ENCODE measurements around the gene CTNND2. TPM values are rescaled to one million over a fixed set of nuclear protein-coding genes. Genes with fewer than 3 reads are reported as not detected.

Gene CTNND2
- polyA plus RNA-seq, 1 of the 3 experiments (the other 2 are of a cell fraction), result not detected

DNA sequence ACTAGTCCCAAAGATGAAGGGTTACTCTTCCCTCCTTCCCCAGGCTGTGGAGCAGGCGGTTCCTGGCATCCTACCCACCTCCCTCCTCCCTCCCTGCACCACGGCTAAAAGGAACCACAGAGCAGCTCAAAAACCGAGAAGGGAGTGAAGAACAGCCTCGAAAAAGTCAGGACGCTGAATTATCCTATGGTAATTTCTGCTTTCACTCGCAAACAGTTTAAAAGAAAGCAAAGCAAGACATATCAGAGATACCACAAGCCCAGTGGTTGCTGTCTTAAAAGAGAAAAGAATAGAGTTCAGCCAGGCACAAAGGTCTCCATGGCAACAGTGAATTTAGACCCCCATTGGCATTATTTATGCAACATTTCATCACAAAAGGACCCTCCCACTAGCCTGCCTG lies 315.4 kb downstream of the CTNND2 start:
- TF ChIP-seq MEF2A (IDR thresholded peaks at IDR 0.05; ENCODE audit: borderline replicate concordance, low read depth) (no peak), RFX5 (IDR thresholded peaks at IDR 0.05; ENCODE audit: low read length) (no peak), MXI1 (IDR thresholded peaks at IDR 0.05; ENCODE audit: low read depth, low read length) (no peak), RAD21 (IDR thresholded peaks at IDR 0.05; ENCODE audit: low read length) (no peak), GABPA (IDR thresholded peaks at IDR 0.05; ENCODE audit: low read depth) (no peak), GATA2 (CRISPR knock-in tag; IDR thresholded peaks at IDR 0.05) (no peak)
- TF ChIP-seq, protein P1, sequence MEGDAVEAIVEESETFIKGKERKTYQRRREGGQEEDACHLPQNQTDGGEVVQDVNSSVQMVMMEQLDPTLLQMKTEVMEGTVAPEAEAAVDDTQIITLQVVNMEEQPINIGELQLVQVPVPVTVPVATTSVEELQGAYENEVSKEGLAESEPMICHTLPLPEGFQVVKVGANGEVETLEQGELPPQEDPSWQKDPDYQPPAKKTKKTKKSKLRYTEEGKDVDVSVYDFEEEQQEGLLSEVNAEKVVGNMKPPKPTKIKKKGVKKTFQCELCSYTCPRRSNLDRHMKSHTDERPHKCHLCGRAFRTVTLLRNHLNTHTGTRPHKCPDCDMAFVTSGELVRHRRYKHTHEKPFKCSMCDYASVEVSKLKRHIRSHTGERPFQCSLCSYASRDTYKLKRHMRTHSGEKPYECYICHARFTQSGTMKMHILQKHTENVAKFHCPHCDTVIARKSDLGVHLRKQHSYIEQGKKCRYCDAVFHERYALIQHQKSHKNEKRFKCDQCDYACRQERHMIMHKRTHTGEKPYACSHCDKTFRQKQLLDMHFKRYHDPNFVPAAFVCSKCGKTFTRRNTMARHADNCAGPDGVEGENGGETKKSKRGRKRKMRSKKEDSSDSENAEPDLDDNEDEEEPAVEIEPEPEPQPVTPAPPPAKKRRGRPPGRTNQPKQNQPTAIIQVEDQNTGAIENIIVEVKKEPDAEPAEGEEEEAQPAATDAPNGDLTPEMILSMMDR (IDR thresholded peaks at IDR 0.05), result no peak
- TF ChIP-seq, protein P2, sequence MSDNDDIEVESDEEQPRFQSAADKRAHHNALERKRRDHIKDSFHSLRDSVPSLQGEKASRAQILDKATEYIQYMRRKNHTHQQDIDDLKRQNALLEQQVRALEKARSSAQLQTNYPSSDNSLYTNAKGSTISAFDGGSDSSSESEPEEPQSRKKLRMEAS (IDR thresholded peaks at IDR 0.05; ENCODE audit: low read depth), result no peak
- TF ChIP-seq, protein P3, sequence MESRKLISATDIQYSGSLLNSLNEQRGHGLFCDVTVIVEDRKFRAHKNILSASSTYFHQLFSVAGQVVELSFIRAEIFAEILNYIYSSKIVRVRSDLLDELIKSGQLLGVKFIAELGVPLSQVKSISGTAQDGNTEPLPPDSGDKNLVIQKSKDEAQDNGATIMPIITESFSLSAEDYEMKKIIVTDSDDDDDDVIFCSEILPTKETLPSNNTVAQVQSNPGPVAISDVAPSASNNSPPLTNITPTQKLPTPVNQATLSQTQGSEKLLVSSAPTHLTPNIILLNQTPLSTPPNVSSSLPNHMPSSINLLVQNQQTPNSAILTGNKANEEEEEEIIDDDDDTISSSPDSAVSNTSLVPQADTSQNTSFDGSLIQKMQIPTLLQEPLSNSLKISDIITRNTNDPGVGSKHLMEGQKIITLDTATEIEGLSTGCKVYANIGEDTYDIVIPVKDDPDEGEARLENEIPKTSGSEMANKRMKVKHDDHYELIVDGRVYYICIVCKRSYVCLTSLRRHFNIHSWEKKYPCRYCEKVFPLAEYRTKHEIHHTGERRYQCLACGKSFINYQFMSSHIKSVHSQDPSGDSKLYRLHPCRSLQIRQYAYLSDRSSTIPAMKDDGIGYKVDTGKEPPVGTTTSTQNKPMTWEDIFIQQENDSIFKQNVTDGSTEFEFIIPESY (IDR thresholded peaks at IDR 0.05; ENCODE audit: borderline replicate concordance, low read depth), result no peak
- TF ChIP-seq, protein P4, sequence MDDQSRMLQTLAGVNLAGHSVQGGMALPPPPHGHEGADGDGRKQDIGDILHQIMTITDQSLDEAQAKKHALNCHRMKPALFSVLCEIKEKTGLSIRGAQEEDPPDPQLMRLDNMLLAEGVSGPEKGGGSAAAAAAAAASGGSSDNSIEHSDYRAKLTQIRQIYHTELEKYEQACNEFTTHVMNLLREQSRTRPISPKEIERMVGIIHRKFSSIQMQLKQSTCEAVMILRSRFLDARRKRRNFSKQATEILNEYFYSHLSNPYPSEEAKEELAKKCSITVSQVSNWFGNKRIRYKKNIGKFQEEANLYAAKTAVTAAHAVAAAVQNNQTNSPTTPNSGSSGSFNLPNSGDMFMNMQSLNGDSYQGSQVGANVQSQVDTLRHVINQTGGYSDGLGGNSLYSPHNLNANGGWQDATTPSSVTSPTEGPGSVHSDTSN (IDR thresholded peaks at IDR 0.05), result no peak
- Histone ChIP-seq H3K27me3 (ENCODE audit: insufficient read depth) (no peaks in the 10 kb centered on the region), H3K36me3 (replicated peaks in 1 of 2; ENCODE audit: control insufficient read depth in 1 of 2, insufficient read depth in 2 of 2, low read length in 1 of 2) (no peaks in the 10 kb centered on the region), H3K9me3 (no peaks in the 10 kb centered on the region), H3K9ac (no peak overlapping the region), H2AFZ (ENCODE audit: low read depth) (no peak overlapping the region), H3K27ac (ENCODE audit: low read depth in 2 of 2, low read length in 1 of 2) (no peak overlapping the region), H3K79me2 (ENCODE audit: insufficient read depth) (no peaks in the 10 kb centered on the region), H3K9me2 (no peaks in the 10 kb centered on the region), H3K4me3 (ENCODE audit: low read depth in 2 of 2, low read length in 1 of 2) (no peak overlapping the region), H3K4me2 (no peak overlapping the region), H3K4me1 (ENCODE audit: control insufficient read depth in 1 of 2, insufficient read depth in 2 of 2, low read depth in 1 of 2, low read length in 1 of 2) (no peaks in the 10 kb centered on the region), H3F3A (replicated peaks; ENCODE audit: insufficient read depth) (no peaks in the 10 kb centered on the region), H4K20me1 (ENCODE audit: insufficient read depth) (no peaks in the 10 kb centered on the region)
- DNase-seq, result no peak
- POLR2A ChIA-PET, result no interaction called here
- CTCF ChIA-PET, result interaction anchor here (0.9 kb wide), 1 partner anchor 15 kb away, joined by 4 read pairs; no protein-coding TSS in a partner anchor
- 13% methylated on average over 6 of the region's 6 CpGs for WGBS (ENCODE audit: low lambda C conversion rate)

DNA sequence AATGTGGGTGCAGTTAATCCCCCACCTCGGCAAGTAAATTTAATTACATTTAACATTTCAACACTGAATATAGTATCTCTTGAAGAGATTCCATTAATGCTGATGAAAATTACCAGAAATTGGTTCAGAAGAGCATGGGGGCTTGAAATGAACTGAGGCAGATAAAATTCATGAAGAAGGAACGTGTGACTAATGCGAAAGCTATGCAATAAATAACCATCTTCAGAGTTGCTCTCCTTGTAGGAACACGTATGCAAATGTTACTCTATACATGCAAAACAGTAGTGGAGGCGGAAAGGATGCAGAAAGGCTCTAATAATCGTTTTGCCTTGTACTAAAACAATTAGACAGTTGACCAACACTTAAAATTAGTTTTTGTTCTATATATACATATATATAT lies 320.2 kb downstream of the CTNND2 start:
- H4K20me1 ChIP-seq (ENCODE audit: insufficient read depth), result no peaks in the 10 kb centered on the region
- ChIA-PET CTCF (no interaction called here), POLR2A (no interaction called here)
- no peak overlapping the region for H2AFZ ChIP-seq (ENCODE audit: low read depth)
- no peaks in the 10 kb centered on the region for H3K4me1 ChIP-seq (ENCODE audit: control insufficient read depth in 1 of 2, insufficient read depth in 2 of 2, low read depth in 1 of 2, low read length in 1 of 2)
- no peaks in the 10 kb centered on the region for H3K36me3 ChIP-seq (replicated peaks in 1 of 2; ENCODE audit: control insufficient read depth in 1 of 2, insufficient read depth in 2 of 2, low read length in 1 of 2)
- DNase-seq, result no peak
- H3F3A ChIP-seq (replicated peaks; ENCODE audit: insufficient read depth), result no peaks in the 10 kb centered on the region
- no peak overlapping the region for H3K27ac ChIP-seq (ENCODE audit: low read depth in 2 of 2, low read length in 1 of 2)
- no peak overlapping the region for H3K9ac ChIP-seq
- H3K4me2 ChIP-seq, result no peak overlapping the region
- H3K79me2 ChIP-seq (ENCODE audit: insufficient read depth), result no peaks in the 10 kb centered on the region
- no peaks in the 10 kb centered on the region for H3K9me2 ChIP-seq
- H3K27me3 ChIP-seq (ENCODE audit: insufficient read depth), result no peaks in the 10 kb centered on the region
- H3K9me3 ChIP-seq, result no peaks in the 10 kb centered on the region
- H3K4me3 ChIP-seq (ENCODE audit: low read depth in 2 of 2, low read length in 1 of 2), result no peak overlapping the region
- TF ChIP-seq ELF1 (IDR thresholded peaks at IDR 0.05), result no peak
- TF ChIP-seq FOXJ3 (CRISPR knock-in tag; IDR thresholded peaks at IDR 0.05), result no peak
- TF ChIP-seq POLR2AphosphoS5 (IDR thresholded peaks at IDR 0.05; ENCODE audit: low read depth, low read length), result no peak
- no peak for TF ChIP-seq FOSL2 (IDR thresholded peaks at IDR 0.05; ENCODE audit: borderline replicate concordance, low read depth)
- TF ChIP-seq, protein P5, sequence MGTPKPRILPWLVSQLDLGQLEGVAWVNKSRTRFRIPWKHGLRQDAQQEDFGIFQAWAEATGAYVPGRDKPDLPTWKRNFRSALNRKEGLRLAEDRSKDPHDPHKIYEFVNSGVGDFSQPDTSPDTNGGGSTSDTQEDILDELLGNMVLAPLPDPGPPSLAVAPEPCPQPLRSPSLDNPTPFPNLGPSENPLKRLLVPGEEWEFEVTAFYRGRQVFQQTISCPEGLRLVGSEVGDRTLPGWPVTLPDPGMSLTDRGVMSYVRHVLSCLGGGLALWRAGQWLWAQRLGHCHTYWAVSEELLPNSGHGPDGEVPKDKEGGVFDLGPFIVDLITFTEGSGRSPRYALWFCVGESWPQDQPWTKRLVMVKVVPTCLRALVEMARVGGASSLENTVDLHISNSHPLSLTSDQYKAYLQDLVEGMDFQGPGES (IDR thresholded peaks at IDR 0.05; ENCODE audit: low read depth, low read length), result no peak
- no peak for TF ChIP-seq RAD21 (IDR thresholded peaks at IDR 0.05; ENCODE audit: low read length)
- no peak for TF ChIP-seq YY1 (IDR thresholded peaks at IDR 0.05; ENCODE audit: low read depth)
- TF ChIP-seq, protein P4 (IDR thresholded peaks at IDR 0.05), result no peak
- TF ChIP-seq TCF12 (IDR thresholded peaks at IDR 0.05), result no peak
- WGBS (ENCODE audit: low lambda C conversion rate), result 17% methylated on average over 6 of the region's 6 CpGs

Measured in SK-N-SH (cell line).